HG03196 (cell line): Measurements from ENCODE around the gene SERINC4.
"Not testable (repeated sequence)": the region's sequence is repeated elsewhere in the genome, so short reads cannot be mapped to it uniquely, and the experiment has no call there.

Experiments used
- ATAC-seq: cut with Tn5 transposase; IDR thresholded peaks from one replicate; pipeline ENCODE4 v1.9.1; 2021; ENCODE audit not compliant: unreplicated experiment

The SERINC4 gene

GRCh38 chr15:43799945-43800285 lies at the start of gene SERINC4:
TSS of gene SERINC4 (minus strand) at chr15:43800220. CDS start at chr15:43799986, 234 bp downstream.
- ATAC-seq, result no peak

GRCh38 chr15:43845421-43845820 lies 45.4 kb upstream of the SERINC4 start:
- ATAC-seq, result no peak

GRCh38 chr15:43832485-43832884 lies 32.5 kb upstream of the SERINC4 start:
- ATAC-seq, result not testable (repeated sequence)

- ATAC-seq, result not testable (repeated sequence)
These were observed 31.6 kb upstream of the SERINC4 start for GRCh38 chr15:43831519-43832052.

- not testable (repeated sequence) for ATAC-seq
These were observed 30.8 kb upstream of the SERINC4 start for GRCh38 chr15:43830691-43831275.

- not testable (repeated sequence) for ATAC-seq
These were observed 30.0 kb upstream of the SERINC4 start for GRCh38 chr15:43829951-43830540.

- no peak for ATAC-seq
These were observed 28.1 kb upstream of the SERINC4 start for GRCh38 chr15:43828061-43828657.

- peak; percentile 64 for ATAC-seq
These were observed 26.7 kb upstream of the SERINC4 start, which contains the start of gene WDR76 for GRCh38 chr15:43826508-43827341. TSS of gene WDR76 (plus strand) at chr15:43827002. CDS start at chr15:43827033, 31 bp downstream.

GRCh38 chr15:43826029-43826507 lies 26.0 kb upstream of the SERINC4 start:
- no peak for ATAC-seq

- not testable (repeated sequence) for ATAC-seq
These were observed 25.3 kb upstream of the SERINC4 start for GRCh38 chr15:43825305-43825704.

- peak; percentile 63 for ATAC-seq
These were observed 24.6 kb upstream of the SERINC4 start, which contains the start of gene MFAP1 for GRCh38 chr15:43824302-43825246. TSS of gene MFAP1 (minus strand) at chr15:43824690. CDS start at chr15:43824569, 121 bp downstream.

- ATAC-seq, result no peak
These were observed 21.5 kb upstream of the SERINC4 start for GRCh38 chr15:43821505-43821904.

GRCh38 chr15:43815064-43815463 lies 15.0 kb upstream of the SERINC4 start:
- ATAC-seq, result not testable (repeated sequence)

GRCh38 chr15:43808960-43809678 lies 9.1 kb upstream of the SERINC4 start:
- peak; percentile 56 for ATAC-seq

GRCh38 chr15:43808435-43808950 lies 8.5 kb upstream of the SERINC4 start:
- ATAC-seq, result no peak

- ATAC-seq, result not testable (repeated sequence)
These were observed 2.7 kb upstream of the SERINC4 start for GRCh38 chr15:43802676-43803075.

- ATAC-seq, result peak; percentile 81
These were observed 494 bp upstream of the SERINC4 start, which contains the start of gene HYPK for GRCh38 chr15:43800286-43801141. TSS of gene HYPK (plus strand) at chr15:43800599. CDS start at chr15:43800623, 24 bp downstream.
